Liver (tissue), 3 donors: ENCODE data around the gene RAB3B.

Experiments
- EGR1 ChIP-seq, 2 donors: IDR thresholded peaks; 2 replicates each; pipeline ENCODE4 v1.6.1; 2016 to 2018; ENCODE audit warnings: antibody characterized with exemption in 2 of 2, low read depth in 2 of 2
- FOXA1 ChIP-seq: IDR thresholded peaks from 2 replicates; pipeline ENCODE4 v1.6.1; 2016; ENCODE audit warnings: antibody characterized with exemption
- GABPA ChIP-seq, 2 donors: IDR thresholded peaks in 1 of 2; conservative IDR thresholded peaks in 1 of 2; 2 replicates each; pipeline ENCODE4 v1.6.1; 2016; ENCODE audit warnings: antibody characterized with exemption in 2 of 2, mild to moderate bottlenecking in 1 of 2, moderate library complexity in 1 of 2
- HNF4G ChIP-seq: IDR thresholded peaks from 2 replicates; pipeline ENCODE4 v1.6.1; 2016; ENCODE audit warnings: antibody characterized with exemption
- JUND ChIP-seq, 2 donors: IDR thresholded peaks; 2 replicates each; pipeline ENCODE4 v1.6.1; 2016; ENCODE audit warnings: antibody characterized with exemption in 2 of 2
- RAD21 ChIP-seq, 2 donors: IDR thresholded peaks; 2 replicates each; pipeline ENCODE4 v1.6.1; 2016; ENCODE audit warnings: antibody characterized with exemption in 2 of 2, mild to moderate bottlenecking in 2 of 2
- SP1 ChIP-seq: IDR thresholded peaks from 2 replicates; pipeline ENCODE4 v1.6.1; 2018; ENCODE audit warnings: antibody characterized with exemption, mild to moderate bottlenecking
- TAF1 ChIP-seq: conservative IDR thresholded peaks from 2 replicates; pipeline ENCODE4 v1.6.1; 2016; ENCODE audit warnings: antibody characterized with exemption, mild to moderate bottlenecking
- YY1 ChIP-seq: IDR thresholded peaks from 2 replicates; pipeline ENCODE4 v1.6.1; 2016; ENCODE audit warnings: antibody characterized with exemption, mild to moderate bottlenecking
- TF ChIP-seq, protein P1 (sequence below): fragments of 150-350 bp; IDR thresholded peaks from 2 replicates; pipeline ENCODE4 v1.5.1; 2017; ENCODE audit warnings: improper control_type of control experiment, low read depth, low read length; ENCODE audit not compliant: missing input control
- TF ChIP-seq, protein P2 (sequence below): IDR thresholded peaks from 2 replicates; pipeline ENCODE4 v1.6.1; 2016; ENCODE audit warnings: antibody characterized with exemption, mild to moderate bottlenecking
- TF ChIP-seq, protein P3 (sequence below): IDR thresholded peaks from 2 replicates; pipeline ENCODE4 v1.6.1; 2016; ENCODE audit warnings: antibody characterized with exemption
- TF ChIP-seq, protein P4 (sequence below): IDR thresholded peaks from 2 replicates; pipeline ENCODE4 v1.6.1; 2016; ENCODE audit warnings: antibody characterized with exemption
- TF ChIP-seq, protein P5 (sequence below): IDR thresholded peaks from 2 replicates; pipeline ENCODE4 v1.6.1; 2016; ENCODE audit warnings: antibody characterized with exemption
- donor health status: healthy.
- donor health status: healthy.

DNA sequence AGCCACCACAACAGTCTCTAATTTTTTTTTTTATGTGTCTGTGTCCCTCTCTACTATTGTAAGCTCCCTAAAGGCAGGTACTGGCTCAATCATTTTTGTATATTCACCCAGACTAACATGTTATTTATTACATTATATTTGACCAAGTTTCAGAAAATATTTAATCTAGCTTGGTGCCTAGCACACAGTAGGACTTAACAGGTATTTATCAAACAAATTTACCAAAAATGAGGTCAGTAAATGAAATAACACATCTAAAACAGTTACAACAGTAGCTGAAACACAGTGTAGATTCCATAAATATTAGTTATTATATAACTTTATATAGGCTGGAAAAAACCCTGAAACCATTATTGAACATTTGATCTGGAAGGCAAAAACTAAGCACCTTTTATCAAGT is 114.7 kb downstream of the RAB3B start:
- TF ChIP-seq EGR1 (IDR thresholded peaks at IDR 0.05; ENCODE audit: low read depth in 2 of 2) (no peak), JUND (IDR thresholded peaks at IDR 0.05) (no peak), YY1 (no peak), GABPA (IDR thresholded peaks at IDR 0.05 in 1 of 2, conservative IDR thresholded peaks at IDR 0.05 in 1 of 2) (no peak), SP1 (no peak), TAF1 (no peak), FOXA1 (no peak), RAD21 (IDR thresholded peaks at IDR 0.05) (no peak), HNF4G (no peak)
- TF ChIP-seq, protein P1, sequence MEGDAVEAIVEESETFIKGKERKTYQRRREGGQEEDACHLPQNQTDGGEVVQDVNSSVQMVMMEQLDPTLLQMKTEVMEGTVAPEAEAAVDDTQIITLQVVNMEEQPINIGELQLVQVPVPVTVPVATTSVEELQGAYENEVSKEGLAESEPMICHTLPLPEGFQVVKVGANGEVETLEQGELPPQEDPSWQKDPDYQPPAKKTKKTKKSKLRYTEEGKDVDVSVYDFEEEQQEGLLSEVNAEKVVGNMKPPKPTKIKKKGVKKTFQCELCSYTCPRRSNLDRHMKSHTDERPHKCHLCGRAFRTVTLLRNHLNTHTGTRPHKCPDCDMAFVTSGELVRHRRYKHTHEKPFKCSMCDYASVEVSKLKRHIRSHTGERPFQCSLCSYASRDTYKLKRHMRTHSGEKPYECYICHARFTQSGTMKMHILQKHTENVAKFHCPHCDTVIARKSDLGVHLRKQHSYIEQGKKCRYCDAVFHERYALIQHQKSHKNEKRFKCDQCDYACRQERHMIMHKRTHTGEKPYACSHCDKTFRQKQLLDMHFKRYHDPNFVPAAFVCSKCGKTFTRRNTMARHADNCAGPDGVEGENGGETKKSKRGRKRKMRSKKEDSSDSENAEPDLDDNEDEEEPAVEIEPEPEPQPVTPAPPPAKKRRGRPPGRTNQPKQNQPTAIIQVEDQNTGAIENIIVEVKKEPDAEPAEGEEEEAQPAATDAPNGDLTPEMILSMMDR = no peak
- TF ChIP-seq, protein P2, sequence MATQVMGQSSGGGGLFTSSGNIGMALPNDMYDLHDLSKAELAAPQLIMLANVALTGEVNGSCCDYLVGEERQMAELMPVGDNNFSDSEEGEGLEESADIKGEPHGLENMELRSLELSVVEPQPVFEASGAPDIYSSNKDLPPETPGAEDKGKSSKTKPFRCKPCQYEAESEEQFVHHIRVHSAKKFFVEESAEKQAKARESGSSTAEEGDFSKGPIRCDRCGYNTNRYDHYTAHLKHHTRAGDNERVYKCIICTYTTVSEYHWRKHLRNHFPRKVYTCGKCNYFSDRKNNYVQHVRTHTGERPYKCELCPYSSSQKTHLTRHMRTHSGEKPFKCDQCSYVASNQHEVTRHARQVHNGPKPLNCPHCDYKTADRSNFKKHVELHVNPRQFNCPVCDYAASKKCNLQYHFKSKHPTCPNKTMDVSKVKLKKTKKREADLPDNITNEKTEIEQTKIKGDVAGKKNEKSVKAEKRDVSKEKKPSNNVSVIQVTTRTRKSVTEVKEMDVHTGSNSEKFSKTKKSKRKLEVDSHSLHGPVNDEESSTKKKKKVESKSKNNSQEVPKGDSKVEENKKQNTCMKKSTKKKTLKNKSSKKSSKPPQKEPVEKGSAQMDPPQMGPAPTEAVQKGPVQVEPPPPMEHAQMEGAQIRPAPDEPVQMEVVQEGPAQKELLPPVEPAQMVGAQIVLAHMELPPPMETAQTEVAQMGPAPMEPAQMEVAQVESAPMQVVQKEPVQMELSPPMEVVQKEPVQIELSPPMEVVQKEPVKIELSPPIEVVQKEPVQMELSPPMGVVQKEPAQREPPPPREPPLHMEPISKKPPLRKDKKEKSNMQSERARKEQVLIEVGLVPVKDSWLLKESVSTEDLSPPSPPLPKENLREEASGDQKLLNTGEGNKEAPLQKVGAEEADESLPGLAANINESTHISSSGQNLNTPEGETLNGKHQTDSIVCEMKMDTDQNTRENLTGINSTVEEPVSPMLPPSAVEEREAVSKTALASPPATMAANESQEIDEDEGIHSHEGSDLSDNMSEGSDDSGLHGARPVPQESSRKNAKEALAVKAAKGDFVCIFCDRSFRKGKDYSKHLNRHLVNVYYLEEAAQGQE = no peak
- TF ChIP-seq, protein P3, sequence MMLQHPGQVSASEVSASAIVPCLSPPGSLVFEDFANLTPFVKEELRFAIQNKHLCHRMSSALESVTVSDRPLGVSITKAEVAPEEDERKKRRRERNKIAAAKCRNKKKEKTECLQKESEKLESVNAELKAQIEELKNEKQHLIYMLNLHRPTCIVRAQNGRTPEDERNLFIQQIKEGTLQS = no peak
- TF ChIP-seq, protein P4, sequence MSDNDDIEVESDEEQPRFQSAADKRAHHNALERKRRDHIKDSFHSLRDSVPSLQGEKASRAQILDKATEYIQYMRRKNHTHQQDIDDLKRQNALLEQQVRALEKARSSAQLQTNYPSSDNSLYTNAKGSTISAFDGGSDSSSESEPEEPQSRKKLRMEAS = no peak
- TF ChIP-seq, protein P5, sequence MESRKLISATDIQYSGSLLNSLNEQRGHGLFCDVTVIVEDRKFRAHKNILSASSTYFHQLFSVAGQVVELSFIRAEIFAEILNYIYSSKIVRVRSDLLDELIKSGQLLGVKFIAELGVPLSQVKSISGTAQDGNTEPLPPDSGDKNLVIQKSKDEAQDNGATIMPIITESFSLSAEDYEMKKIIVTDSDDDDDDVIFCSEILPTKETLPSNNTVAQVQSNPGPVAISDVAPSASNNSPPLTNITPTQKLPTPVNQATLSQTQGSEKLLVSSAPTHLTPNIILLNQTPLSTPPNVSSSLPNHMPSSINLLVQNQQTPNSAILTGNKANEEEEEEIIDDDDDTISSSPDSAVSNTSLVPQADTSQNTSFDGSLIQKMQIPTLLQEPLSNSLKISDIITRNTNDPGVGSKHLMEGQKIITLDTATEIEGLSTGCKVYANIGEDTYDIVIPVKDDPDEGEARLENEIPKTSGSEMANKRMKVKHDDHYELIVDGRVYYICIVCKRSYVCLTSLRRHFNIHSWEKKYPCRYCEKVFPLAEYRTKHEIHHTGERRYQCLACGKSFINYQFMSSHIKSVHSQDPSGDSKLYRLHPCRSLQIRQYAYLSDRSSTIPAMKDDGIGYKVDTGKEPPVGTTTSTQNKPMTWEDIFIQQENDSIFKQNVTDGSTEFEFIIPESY = no peak
